Measurements from ENCODE around the gene PRSS22.

DNA sequence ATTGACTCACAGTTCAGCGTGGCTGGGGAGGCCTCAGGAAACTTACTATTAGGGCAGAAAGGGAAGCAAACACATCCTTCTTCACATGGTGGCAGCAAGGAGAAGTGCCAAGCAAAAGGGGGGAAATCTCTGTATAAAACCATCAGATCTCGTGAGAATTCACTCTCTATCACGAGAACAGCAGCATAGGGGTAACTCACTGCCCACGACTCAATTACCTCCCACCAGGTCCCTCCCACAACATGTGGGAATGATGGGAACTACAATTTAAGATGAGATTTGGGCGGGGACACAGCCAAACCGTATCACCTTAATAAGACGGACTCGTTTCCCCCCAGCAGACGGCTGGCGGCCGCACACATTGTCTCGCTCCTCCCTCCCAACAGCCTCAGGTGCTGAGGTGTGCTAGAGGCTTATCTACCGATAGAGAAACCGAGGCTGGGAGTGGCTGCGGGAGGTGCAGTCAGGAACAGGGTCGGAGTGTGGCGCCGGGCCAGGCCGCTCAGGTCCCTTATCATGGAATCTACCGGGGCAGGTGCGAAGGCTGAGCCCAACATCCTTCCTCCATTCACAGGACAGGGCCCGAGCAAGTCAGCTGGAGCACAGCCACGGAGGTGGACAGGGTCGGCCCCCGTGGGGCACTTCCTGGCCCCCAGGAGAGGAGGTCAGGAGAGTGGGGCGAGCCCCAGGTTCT, 32.8 kb downstream of the PRSS22 start:
- no peak for TF ChIP-seq POLR2A (IDR thresholded peaks at IDR 0.05; ENCODE audit: low read length)
- TF ChIP-seq GATA1 (IDR thresholded peaks at IDR 0.05; ENCODE audit: low read depth, low read length) = no peak
